ENCODE results near the gene TRIM22. TPM values are rescaled to one million over a fixed set of nuclear protein-coding genes. Genes with fewer than 3 reads are reported as not detected.
A peak's percentile ranks its signal among the peaks of the same experiment; 100 is the strongest.

Gene TRIM22
- total and polyA plus RNA-seq, 9 of the 15 experiments (the other 6 are each of a cell fraction or from before 2014, with no cell fraction given), result 0.06 to 1.1 (median 0.18) TPM; not detected in 2

GRCh38 chr11:5684036-5684645 is 5.4 kb upstream of the TRIM22 start (continued):
- TF ChIP-seq RBM39 (optimal IDR thresholded peaks at IDR 0.05; ENCODE audit: low read depth, low read length) (no peak), TRIM24 (IDR thresholded peaks at IDR 0.05) (no peak), TAF1 (IDR thresholded peaks at IDR 0.05; ENCODE audit: control insufficient read depth, extremely low read depth, insufficient read depth, low read length, severe bottlenecking) (no peak), ZNF431 (CRISPR knock-in tag; IDR thresholded peaks at IDR 0.05) (no peak), SAFB2 (IDR thresholded peaks at IDR 0.05; ENCODE audit: borderline replicate concordance, low read depth, low read length, severe bottlenecking) (no peak), SRF (CRISPR knock-in tag; IDR thresholded peaks at IDR 0.05) (no peak), ID3 (CRISPR knock-in tag; IDR thresholded peaks at IDR 0.05) (no peak), ID3 (tag; IDR thresholded peaks at IDR 0.05) (no peak)

GRCh38 chr11:5684646-5685362 is 4.8 kb upstream of the TRIM22 start, which contains the start of gene TRIM5:
Gene TRIM5 (minus strand): TSS chr11:5685074. CDS start chr11:5680177, 4,897 bp downstream.
- TSS peak; percentile 87 for BruUV-seq (replicated peaks)
- H3K9ac ChIP-seq (ENCODE audit: insufficient read depth in 1 of 2, low read depth in 2 of 2, low read length in 2 of 2), result peak within 1 kb of the TSS; percentile 73 to 75; a peak in 3 of 4 replicates
- FAIRE-seq (peak; percentile 95), ATAC-seq (peak; percentile 99), DNase-seq (ENCODE audit: extremely low read depth in 1 of 4, low spot score in 3 of 4) (peak; percentile 93 to 96 (median 94))
- no peaks in the 10 kb centered on the region for H3K36me3 ChIP-seq (ENCODE audit: control insufficient read depth, insufficient read depth, low read length)
- whole genome bisulfite sequencing (ENCODE audit: insufficient coverage, low coverage, missing lambda C conversion rate), result under 1% methylated on average over 13 of the region's 13 CpGs
- peak within 1 kb of the TSS; percentile 86 for H3K4me2 ChIP-seq (ENCODE audit: insufficient read depth, low read length)
- no peaks in the 10 kb centered on the region for H3K9me1 ChIP-seq (ENCODE audit: control insufficient read depth, insufficient read depth, low read length)
- H3K4me1 ChIP-seq (replicated peaks in 1 of 2; ENCODE audit: control insufficient read depth in 2 of 2, insufficient read depth in 2 of 2, low read length in 2 of 2), result peaks cover 0 to 2% of the 10 kb centered on the region in 2 experiments; a peak in 2 of 5 replicates
- no peaks in the 10 kb centered on the region for H3K9me3 ChIP-seq (replicated peaks; ENCODE audit: control insufficient read depth, insufficient read depth, low read depth, low read length)
- intact Hi-C loops (cut with micrococcal nuclease), result loop anchor here (1.0 to 5.0 kb wide), 3 partner anchors 83 to 206 kb away; partner anchors contain the start of gene OR52N2
- ChIA-PET POLR2A (interaction anchor here (0.5 to 2.1 kb wide), 17 partner anchors 12 to 394 kb away, joined by 3 to 12 read pairs (median 3); no protein-coding TSS in a partner anchor), CTCF (ENCODE audit: low intra/inter-chr PET ratio) (interaction anchor here (0.9 to 1.8 kb wide), 3 partner anchors 27 to 206 kb away, joined by 3 to 7 read pairs (median 5); no protein-coding TSS in a partner anchor)
- peak within 1 kb of the TSS; percentile 89 for H3K27ac ChIP-seq (ENCODE audit: extremely low read depth, low read depth, low read length)
- in situ Hi-C loops (cut with MboI), result no loop called here
- H3K27me3 ChIP-seq (ENCODE audit: control insufficient read depth in 2 of 2, insufficient read depth in 2 of 2, low read length in 2 of 2), result no peaks in the 10 kb centered on the region
- no peaks in the 10 kb centered on the region for H4K20me1 ChIP-seq (replicated peaks; ENCODE audit: control insufficient read depth, insufficient read depth, low read length)
- peaks cover 4% of the 10 kb centered on the region; the same call in 2 of the 3 replicates for H3K79me2 ChIP-seq (ENCODE audit: control insufficient read depth, insufficient read depth, low read length)
- peak within 1 kb of the TSS; percentile 45 for H3K4me3 ChIP-seq
- H2AFZ ChIP-seq (ENCODE audit: low read depth, low read length), result peak within 1 kb of the TSS; percentile 96
- no peak for TF ChIP-seq MCM7 (IDR thresholded peaks at IDR 0.05)
- peak; percentile 15 for TF ChIP-seq CCNT2 (IDR thresholded peaks at IDR 0.05; ENCODE audit: borderline replicate concordance, extremely low read depth, insufficient read length, low read depth, low read length)
- 0 out of 2 replicates have a peak, but pooled peaks have one; percentile 23 for TF ChIP-seq ZBTB9 (CRISPR knock-in tag; IDR thresholded peaks at IDR 0.05)
- 0 out of 2 replicates have a peak, but pooled peaks have one; percentile 17 for TF ChIP-seq ZNF79 (CRISPR knock-in tag; IDR thresholded peaks at IDR 0.05; ENCODE audit: low read depth)
- TF ChIP-seq CBFA2T3 (IDR thresholded peaks at IDR 0.05), result peak; percentile 51
- peak; percentile 35 for TF ChIP-seq NCOR1 (IDR thresholded peaks at IDR 0.05)
- TF ChIP-seq CBX5 (IDR thresholded peaks at IDR 0.05; ENCODE audit: borderline replicate concordance, low read depth), result peak; percentile 26; the same call in 1 of the 2 replicates
- peak; percentile 41; the same call in 1 of the 2 replicates for TF ChIP-seq ZFX (CRISPR knock-in tag; IDR thresholded peaks at IDR 0.05)

All from K562 (cell line).